GM18499 (cell line): ENCODE results near the gene RPS2.
"Not testable (repeated sequence)": the region's sequence is repeated elsewhere in the genome, so short reads cannot be mapped to it uniquely, and the experiment has no call there.

ENCODE experiments used
- ATAC-seq: cut with Tn5 transposase; IDR thresholded peaks from one replicate; pipeline ENCODE4 v1.9.1; 2021; ENCODE audit warnings: moderate number of reproducible peaks; ENCODE audit not compliant: insufficient read depth, unreplicated experiment

RPS2 gene

DNA sequence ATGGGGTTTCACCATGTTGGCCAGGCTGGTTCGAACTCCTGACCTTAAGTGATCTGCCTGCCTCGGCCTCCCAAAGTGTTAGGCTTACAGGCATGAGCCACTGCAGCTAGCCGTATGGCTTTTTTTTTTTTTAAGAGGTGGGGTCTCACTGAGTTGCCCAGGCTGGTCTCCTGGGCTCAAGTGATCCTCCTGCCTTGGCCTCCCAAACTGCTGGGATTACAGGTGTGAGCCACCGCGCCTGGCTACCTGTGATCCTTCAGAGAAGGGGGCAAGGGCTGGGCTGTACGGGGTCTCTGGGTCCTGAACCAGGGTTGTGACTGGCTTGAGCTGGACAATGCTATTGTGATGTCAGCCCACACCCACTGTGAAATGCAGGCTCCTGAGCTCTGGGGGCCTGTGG lies 1.8 kb upstream of the RPS2 start, which contains the start of gene RNF151:
Gene RNF151, plus strand, starts transcription at position 397 of the 400 bp plus-strand sequence. CDS start 26 bp downstream, outside the sequence.
- no peak for ATAC-seq

DNA sequence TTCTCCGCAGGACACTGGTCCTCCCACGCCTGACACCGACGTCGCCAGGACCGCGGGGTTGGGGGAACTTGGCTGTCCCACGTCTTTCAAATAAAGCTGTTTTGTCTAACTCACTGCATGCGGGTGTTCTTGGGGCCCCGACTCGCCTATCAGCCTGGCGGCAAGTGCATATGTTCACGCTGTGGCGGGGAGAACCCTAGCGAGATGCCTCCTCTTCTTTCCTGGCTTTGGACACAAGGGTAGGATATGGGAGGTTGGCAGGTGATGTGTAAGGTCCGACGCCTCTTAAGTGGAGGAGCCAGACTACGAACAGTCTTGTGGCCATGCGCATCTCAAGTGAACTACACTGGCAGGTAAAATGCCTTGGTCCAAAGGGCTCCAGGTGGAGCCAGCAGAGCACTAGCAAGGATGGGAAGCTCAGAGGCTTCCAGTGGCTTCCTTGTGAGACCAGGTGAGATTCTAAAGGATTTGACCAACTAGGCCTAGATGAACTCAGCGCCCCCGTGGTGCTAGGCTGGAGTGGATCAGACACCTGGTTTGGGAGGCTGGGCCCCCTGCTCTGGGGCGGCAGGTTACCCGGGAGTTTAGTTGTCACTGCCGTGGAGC lies 873 bp upstream of the RPS2 start:
- no peak for ATAC-seq

DNA sequence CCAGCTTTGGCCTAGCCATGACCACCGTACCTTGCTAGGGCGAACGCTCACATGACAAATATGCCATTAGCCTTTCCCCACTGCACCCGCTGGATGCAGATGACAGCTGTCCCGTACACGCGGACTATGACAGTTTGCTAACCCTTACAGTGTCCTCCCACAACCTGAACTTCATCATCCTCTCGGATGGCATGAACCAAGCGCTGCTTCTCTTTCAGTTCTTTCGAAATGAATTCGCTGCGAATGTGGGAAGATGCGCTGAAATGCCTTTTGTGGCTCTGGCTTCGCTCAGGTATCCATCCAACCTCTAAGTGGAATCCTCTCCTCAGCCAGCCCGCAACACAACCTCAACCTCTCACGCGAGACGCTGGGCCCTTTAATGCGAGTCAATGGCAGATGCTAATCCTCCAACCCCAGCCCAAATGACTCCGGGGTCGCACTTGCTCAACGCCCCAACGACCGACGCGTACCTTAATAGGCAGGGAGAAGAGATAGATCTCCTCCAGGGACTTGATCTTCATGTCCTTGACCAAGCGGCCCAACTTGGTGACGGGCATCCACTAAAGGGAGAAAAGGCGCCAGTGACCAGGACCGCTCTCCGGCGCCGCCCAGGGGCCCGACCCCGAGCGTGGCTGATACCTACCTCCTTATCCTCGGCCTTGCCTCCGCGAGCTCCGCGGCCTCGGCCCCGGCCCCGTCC lies 670 bp downstream of the RPS2 start:
- ATAC-seq: no peak

DNA sequence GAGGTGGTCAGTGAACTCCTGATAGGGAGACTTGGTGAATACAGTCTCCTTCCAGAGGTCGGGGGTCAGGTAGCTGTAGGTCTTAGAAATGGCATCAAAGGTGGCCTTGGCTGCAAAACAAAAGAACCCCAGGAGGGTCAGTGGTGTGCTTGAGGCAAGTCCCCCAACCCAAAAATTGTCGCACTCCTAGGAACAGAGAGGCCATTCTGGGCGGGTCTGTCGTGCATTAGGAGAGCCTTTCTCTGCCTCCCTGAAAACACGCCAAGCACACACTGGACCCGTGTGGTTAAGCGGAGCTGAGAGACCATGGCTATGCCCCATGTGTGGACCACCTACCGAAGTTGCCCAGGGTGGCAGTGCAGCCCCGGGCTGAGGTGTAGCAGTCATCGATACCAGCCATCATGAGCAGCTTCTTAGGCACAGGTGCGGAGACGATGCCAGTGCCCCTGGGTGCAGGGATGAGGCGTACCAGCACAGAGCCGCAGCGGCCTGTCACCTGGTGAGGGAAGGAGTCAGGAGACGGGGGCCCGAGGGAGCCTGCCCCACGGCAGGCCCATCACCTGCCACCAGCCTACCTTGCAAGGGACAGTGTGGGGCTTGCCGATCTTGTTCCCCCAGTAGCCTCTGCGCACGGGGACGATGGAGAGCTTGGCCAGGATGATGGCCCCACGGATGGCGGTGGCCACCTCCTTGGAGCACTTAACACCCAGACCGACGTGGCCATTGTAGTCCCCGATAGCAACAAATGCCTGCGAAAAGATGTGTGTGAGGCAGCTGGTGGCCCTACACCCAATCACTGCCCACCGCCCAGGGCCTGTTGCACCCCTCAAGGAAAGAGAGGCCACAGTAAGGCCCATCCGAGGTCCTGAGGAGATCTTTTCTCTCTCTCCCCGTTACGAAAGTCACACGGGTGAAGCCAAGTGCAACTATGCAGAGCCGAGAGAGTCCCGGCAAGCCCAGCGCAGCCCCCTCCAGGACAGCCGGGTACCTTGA lies 2.2 kb downstream of the RPS2 start:
- not testable (repeated sequence) for ATAC-seq

DNA sequence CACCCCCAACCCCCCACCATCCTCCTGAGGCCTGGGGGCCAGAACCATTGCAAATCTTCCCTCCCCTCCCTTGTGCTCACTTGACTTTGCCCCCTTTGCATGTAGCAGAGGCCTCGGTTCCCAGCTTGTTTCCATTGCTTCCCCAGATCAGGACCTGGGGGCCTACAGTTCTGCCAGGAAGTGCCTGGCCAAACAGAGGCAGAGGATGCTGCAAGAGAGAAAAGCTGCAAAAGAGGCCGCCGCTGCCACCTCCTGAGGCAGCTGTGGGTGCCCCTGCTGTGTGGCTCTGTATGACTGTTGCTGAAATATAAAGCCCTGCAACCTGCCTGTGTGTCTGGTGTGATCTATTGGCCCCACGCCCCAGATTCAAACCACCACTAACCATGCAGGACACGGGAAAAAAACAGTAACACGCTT lies 3.0 kb downstream of the RPS2 start:
- ATAC-seq: no peak

DNA sequence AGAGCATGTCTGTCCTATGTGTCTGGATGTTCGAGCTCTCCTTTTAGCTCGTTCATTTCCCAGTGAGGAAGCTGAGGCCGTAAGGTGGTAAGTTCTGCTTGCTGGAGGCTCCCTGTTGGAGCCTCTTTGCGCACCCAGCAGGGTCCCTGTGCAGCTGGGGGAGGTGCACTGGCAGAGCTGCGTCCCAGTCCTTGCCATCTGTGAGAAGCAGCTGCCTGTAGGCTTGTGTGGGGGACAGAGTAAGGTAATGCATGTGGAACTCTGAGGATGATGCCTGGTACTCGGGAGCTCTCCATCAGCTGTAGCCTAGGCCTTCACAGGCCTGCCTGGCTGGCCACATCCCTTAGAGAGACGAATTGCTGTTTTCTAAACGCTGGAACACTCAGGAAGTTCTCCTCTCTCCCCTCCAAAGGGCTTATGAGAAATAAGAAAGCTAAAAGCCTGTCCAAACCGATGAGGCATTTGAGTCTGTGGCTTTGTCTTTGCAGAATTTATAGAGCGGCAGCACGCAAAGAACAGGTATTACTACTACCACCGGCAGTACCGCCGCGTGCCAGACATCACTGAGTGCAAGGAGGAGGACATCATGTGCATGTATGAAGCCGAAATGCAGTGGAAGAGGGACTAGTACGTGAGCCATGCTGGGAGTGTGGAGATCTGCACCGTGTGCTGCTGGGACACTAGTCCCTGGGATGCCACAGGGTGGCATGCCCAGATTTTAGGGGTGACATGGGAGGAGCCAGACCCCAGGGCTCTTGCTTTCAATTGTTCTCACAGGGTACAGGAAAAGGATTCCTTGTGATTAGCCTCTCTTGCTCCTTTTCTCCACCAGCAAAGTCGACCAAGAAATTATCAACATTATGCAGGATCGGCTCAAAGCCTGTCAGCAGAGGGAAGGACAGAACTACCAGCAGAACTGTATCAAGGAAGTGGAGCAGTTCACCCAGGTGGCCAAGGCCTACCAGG lies 3.7 kb downstream of the RPS2 start:
- ATAC-seq: no peak

DNA sequence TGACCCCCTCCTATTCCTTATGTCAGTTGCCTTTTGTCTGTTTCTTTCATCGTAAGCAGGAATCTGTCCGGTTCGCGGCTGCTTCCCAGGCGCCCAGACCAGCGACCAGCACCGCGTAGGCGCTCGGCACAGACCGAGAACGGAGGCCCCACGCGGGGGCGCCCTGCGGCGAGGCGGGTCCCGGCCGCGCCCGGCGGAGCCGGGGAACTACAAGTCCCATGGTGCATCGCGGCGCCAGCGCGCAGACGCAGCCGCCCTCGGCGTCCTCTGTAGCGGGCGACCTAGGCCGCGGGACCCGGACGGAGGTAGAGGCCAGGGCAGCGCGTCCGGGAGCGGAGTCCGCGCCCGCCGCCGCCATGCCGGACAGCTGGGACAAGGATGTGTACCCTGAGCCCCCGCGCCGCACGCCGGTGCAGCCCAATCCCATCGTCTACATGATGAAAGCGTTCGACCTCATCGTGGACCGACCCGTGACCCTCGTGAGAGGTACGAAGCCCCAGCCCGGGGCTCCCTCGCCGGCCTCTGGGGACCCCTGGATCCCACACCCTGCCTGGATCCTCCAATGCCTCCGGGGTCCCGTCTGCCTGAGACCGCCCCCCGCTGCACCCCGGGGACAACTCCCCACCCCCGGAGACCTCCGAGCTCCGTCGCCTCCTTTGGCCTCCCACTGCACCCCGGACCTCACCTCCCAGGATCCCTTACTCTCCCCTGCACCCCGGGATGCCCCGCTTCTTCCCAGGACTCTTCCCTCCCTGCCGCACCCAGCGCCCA lies 5.2 kb downstream of the RPS2 start, which contains the start of gene NDUFB10:
Gene NDUFB10, plus strand, starts transcription at position 270 of the 771 bp plus-strand sequence. Its CDS starts 87 bp downstream, at position 357.
- ATAC-seq: no peak

DNA sequence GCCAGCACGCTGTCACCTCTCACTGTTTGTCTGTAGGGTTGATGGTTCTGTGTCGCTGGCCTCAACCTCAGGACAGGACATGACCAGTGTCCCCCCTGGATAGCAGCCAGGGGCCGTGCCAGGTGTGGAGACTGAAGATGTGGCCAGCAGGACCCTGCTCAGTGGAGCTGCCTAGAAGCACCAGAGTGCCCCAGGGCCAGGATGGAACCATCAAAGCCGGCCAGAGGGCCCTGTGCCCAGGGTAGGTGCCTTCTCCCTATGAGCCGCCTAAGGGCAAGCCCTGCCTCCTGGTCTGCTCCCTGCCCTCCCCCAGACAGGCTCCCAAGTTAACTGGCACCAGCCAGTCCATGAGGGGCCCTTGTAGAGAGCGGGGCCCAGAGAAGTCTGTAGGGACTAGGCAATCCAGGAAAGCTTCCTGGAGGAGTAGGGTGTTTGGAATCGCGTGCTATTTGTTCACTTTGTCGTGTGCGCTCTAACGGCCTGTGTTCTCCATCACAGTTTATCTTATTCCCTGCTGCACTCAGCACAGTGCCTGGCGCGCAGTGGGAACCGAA lies 5.8 kb downstream of the RPS2 start:
- ATAC-seq: no peak

DNA sequence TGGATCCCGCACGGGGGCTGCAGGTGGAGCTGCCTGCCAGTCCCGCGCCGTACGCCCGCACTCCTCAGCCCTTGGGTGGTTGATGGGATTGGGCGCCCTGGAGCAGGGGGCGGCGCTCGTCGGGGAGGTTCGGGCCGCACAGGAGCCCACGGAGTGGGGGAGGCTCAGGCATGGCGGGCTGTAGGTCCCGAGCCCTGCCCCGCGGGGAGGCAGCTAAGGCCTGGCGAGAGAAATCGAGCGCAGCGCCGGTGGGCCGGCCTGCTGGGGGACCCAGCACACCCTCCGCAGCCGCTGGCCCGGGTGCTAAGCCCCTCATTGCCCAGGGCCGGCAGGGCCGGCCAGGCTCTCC lies 6.5 kb downstream of the RPS2 start:
- ATAC-seq: not testable (repeated sequence)

DNA sequence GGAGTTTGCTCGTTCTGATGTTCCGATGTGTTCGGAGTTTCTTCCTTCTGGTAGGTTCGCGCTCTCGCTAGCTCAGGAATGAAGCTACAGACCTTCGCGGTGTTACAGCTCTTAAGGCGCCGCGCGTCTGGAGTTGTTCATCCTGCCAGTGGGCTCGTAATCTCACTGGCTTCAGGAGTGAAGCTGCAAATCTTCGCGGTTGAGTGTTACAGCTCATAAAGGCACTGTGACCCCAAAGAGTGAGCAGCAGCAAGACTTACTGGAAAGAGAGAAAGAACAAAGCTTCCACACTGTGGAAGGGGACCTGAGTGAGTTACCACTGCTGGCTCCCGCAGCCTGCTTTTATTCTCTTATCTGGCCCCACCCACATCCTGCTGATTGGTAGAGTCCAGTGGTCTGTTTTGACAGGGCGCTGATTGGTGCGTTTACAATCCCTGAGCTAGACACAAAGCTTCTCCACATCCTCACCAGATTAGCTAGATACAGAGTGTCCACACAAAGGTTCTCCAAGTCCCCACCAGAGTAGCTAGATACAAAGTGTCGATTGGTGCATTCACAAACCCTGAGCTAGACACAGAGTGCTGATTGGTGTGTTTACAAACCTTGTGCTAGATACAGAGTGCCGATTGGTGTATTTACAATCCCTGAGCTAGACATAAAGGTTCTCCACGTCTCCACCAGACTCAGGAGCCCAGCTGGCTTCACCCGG lies 7.0 kb downstream of the RPS2 start:
- ATAC-seq: not testable (repeated sequence)

DNA sequence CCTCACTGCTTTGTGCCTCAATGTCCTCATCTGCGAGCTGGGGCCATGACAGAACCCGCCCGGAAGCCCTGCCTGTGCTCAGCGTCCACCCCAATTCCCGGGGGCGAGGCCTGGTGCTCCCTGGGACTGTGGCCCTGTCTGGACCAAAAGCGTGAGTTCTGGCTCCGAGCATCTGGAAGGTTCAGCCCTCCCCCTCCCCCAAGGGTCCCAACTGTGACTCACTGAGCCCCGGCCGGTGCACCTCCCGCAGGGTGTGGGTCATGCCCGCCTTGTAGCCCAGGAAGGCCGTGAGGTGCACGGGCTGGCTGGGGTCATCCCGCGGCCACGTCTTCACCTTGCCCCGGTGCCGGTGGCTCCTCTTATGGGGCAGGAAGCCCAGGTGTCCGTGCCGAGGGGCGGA lies 10.9 kb downstream of the RPS2 start:
- no peak for ATAC-seq

DNA sequence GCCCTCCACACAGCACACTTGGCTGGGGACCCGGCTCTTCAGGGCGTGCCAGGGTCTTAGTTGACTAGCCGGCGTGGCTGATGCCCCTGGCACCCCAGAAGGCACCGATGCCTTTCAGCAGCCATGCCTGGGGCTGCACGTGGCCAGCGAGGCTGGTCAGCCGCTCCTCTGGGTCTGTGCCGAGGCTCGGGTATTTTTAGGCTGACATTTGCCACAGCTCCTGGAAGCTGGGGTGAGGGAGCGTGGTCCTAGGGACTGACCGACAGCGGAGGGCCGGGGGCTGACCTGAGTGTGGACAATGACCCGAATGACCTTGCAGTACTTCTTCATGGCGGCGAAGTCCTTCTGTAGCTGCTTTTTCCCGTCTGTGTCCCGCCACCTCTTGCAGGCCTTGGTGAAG lies 14.1 kb downstream of the RPS2 start:
- ATAC-seq: no peak

DNA sequence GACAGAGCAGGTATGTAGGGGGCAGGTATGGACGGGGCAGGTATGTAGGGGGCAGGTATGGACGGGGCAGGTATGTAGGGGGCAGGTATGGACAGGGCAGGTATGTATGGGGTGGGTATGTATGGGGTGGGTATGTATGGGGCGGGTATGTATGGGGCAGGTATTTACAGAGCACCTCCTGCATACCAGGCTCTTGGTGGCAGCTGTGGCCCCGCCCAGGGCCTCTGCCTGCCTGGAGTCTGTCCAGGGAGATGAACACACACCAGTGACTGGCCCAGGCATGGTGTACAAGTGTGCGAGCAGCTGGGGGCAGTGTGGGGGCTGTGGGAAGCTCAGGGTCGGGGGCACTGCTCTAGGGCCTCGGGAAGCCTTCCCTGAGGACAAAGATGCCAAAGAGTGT lies 14.6 kb downstream of the RPS2 start:
- no peak for ATAC-seq

DNA sequence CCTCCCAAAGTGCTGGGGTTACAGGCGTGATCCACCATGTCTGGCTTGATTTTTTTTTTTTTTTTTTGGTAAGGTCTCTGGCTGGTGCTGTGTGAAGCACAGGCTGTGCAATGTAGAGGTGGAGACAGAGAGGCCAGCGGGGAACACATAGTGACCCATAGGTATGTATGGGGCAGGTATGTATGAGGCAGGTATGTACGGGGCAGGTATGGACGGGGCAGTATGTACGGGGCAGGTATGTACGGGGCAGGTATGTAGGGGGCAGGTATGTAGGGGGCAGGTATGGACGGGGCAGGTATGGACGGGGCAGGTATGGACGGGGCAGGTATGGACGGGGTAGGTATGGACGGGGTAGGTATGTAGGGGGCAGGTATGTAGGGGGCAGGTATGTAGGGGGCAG lies 15.1 kb downstream of the RPS2 start:
- no peak for ATAC-seq

DNA sequence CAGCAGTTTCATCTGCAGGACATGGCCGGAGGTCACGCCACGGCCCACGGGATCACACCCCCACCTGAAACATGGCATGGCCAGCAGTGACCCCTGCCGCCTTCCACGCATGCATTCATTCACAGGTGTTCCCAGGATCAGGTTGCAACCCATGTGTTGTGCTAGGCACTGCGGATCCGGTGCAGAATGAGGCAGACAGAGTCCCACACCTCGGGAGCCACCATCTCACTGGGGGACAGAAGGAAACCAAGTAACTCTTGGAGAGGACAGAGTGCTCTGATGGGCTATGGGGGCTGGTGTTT lies 17.3 kb downstream of the RPS2 start:
- no peak for ATAC-seq

DNA sequence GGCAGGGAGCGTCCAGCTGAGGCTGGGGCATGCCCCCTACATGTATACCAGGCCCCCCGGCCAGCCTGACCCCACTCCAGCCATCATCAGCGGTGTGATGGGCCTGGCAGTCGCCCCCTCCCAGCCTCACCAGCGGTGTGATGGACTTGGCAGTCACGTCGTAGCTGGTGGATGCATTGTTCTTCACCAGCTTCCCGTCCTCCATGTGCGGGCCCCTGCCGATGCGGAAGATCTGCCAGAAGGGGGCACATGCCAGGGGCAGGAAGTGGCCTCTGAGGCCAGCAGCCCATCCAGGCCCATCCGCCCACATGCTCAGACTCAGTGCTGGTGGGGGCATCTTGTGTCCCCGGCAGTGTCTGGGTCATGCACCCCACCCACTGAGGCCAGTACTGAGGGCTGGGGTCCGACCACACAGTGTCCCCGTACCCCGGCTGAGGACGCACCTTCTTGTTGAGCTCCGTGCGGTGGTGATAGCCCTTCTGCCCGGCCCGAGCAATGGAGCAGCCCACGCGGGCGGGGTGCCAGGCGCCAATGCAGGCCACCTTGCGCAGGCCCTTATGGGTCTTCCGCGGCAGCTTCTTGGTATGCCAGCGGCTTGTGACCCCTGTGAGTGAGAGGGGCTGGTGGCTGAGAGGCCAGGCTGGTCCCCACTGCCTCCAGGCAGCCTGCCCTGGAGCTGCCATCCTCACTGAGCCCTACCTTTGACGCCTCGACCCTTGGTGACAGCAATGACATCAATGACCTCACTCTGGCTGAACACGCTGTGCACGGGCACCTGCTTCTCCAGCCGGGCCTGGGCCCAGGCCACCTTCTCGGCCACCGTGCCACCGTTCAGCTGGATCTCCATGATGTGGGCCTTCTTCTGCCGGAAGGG lies 17.9 kb downstream of the RPS2 start:
- no peak for ATAC-seq
